Right lobe of liver (tissue), 4 donors: Measurements from ENCODE around the gene TTC31.

Experiments
- POLR2A ChIP-seq: fragments of 450-650 bp; IDR thresholded peaks from one replicate; pipeline ENCODE4 v1.6.1; 2017; ENCODE audit warnings: antibody characterized with exemption, mild to moderate bottlenecking
- TF ChIP-seq, protein P1 (sequence below), 4 donors: fragments of 200-600 bp in 3 of 4; fragments of 450-650 bp in 1 of 4; IDR thresholded peaks; one replicate each; pipeline versions ENCODE4 v1.5.1 to v1.8.0; 2016 to 2022; ENCODE audit warnings: antibody characterized with exemption in 4 of 4, mild to moderate bottlenecking in 2 of 4
- donor health status: DM: no; HTN: no; CAD: no.
- donor health status: DM: no; HTN: no; CAD: no.
- donor health status: DM: no; HTN: yes; CAD: no.

DNA sequence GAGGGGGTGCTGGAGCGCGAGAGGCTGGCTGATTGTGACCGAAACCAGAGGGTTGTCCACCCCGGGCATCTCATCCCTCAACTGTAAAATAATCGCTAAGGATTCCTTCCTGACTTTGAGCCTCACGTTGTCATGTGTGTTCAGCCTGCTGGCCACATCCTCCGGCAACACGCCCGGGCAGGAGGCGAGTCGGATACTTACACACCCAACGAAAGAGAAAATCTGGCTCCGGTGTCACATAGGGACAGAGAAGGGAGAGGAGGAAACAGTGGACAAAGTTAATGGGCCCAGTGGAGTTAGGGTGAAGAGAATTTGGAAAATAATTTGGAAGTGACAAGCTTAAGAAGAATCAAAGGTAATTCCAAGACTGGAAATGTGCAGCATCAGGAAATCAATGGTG lies 33.8 kb downstream of the TTC31 start:
- TF ChIP-seq, protein P1, sequence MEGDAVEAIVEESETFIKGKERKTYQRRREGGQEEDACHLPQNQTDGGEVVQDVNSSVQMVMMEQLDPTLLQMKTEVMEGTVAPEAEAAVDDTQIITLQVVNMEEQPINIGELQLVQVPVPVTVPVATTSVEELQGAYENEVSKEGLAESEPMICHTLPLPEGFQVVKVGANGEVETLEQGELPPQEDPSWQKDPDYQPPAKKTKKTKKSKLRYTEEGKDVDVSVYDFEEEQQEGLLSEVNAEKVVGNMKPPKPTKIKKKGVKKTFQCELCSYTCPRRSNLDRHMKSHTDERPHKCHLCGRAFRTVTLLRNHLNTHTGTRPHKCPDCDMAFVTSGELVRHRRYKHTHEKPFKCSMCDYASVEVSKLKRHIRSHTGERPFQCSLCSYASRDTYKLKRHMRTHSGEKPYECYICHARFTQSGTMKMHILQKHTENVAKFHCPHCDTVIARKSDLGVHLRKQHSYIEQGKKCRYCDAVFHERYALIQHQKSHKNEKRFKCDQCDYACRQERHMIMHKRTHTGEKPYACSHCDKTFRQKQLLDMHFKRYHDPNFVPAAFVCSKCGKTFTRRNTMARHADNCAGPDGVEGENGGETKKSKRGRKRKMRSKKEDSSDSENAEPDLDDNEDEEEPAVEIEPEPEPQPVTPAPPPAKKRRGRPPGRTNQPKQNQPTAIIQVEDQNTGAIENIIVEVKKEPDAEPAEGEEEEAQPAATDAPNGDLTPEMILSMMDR (IDR thresholded peaks at IDR 0.05), result no peak
- TF ChIP-seq POLR2A, result no peak
